Smooth muscle cell (in vitro differentiated cells): ENCODE data around the gene UBA1. TPM values are rescaled to one million over a fixed set of nuclear protein-coding genes. Genes with fewer than 3 reads are reported as not detected.

ENCODE experiments used
- DNase-seq: peaks from one replicate; lab custom pipeline; 2025; ENCODE audit not compliant: unreplicated experiment; lab: John Stamatoyannopoulos, UW
- H2AFZ ChIP-seq: fragments of 200-600 bp; sonication (generic); 2 replicates; pipeline ENCODE4 v1.6.0; 2016; ENCODE audit warnings: antibody characterized with exemption, low read depth, mild to moderate bottlenecking
- H3F3A ChIP-seq: fragments of 200-600 bp; sonication (generic); 2 replicates; pipeline ENCODE4 v1.6.0; 2017; ENCODE audit warnings: antibody characterized with exemption, low read depth
- H3K27ac ChIP-seq: fragments of 200-600 bp; sonication (generic); 2 replicates; pipeline ENCODE4 v1.5.1; 2016; ENCODE audit warnings: low read depth, mild to moderate bottlenecking
- H3K27me3 ChIP-seq: fragments of 200-600 bp; sonication (generic); 2 replicates; pipeline ENCODE4 v1.6.1; 2016; ENCODE audit warnings: low read depth, mild to moderate bottlenecking
- H3K36me3 ChIP-seq: fragments of 200-600 bp; sonication (generic); 2 replicates; pipeline ENCODE4 v1.5.1; 2016; ENCODE audit warnings: low read depth
- H3K4me1 ChIP-seq: fragments of 200-600 bp; sonication (generic); 2 replicates; pipeline ENCODE4 v1.5.1; 2016; ENCODE audit warnings: low read depth
- H3K4me2 ChIP-seq: fragments of 200-600 bp; sonication (generic); 2 replicates; pipeline ENCODE4 v1.6.0; 2016; ENCODE audit warnings: mild to moderate bottlenecking
- H3K4me3 ChIP-seq: fragments of 200-600 bp; sonication (generic); 2 replicates; pipeline ENCODE4 v1.5.1; 2016; ENCODE audit warnings: mild to moderate bottlenecking
- H3K79me2 ChIP-seq: fragments of 200-600 bp; sonication (generic); 2 replicates; pipeline ENCODE4 v1.6.0; 2016; ENCODE audit warnings: low read depth, mild to moderate bottlenecking
- H3K9ac ChIP-seq: fragments of 200-600 bp; sonication (generic); 2 replicates; pipeline ENCODE4 v1.6.0; 2016; ENCODE audit warnings: low read depth
- H3K9me3 ChIP-seq: fragments of 200-600 bp; sonication (generic); replicated peaks from 2 replicates; pipeline ENCODE4 v1.5.1; 2016; ENCODE audit warnings: low read depth
- H4K20me1 ChIP-seq: fragments of 200-600 bp; sonication (generic); 2 replicates; pipeline ENCODE4 v1.6.0; 2016; ENCODE audit warnings: low read depth
- CTCF ChIP-seq: fragments of 200-600 bp; sonication (generic); IDR thresholded peaks from 2 replicates; pipeline ENCODE4 v1.5.1; 2017; ENCODE audit warnings: borderline replicate concordance, mild to moderate bottlenecking, antibody characterized with exemption; ENCODE audit not compliant: insufficient read depth, poor library complexity, severe bottlenecking
- WGBS: methylation state at CpG from one replicate; pipeline ENCODE4 v1.1.7; 2016; ENCODE audit warnings: low lambda C conversion rate; 5-methylcytosine and 5-hydroxymethylcytosine counted together
- polyA plus RNA-seq: library from polyadenylated mRNA; unstranded; fragments of >200 nt; fragmentation: Nextera tagmentation; extraction: Ambion mirVana; gene quantifications from 2 replicates; pipeline ENCODE4 v1.2.1, GENCODE V29; 2016
- total RNA-seq: library from RNA; depleted of rRNA; stranded (reverse); fragments of >200 nt; gene quantifications from 2 replicates; pipeline ENCODE4 v1.2.3, GENCODE V29; 2014

Gene UBA1
- total and polyA plus RNA-seq, 2 experiments from 2014 or later: 223 to 246 TPM

- DNase-seq: no peak
- 78% methylated on average over 2 of the region's 2 CpGs for WGBS
- Histone ChIP-seq H3K27me3 (no peaks in the 10 kb centered on the region), H3K9me3 (no peaks in the 10 kb centered on the region), H3K4me2 (no peak overlapping the region), H3K79me2 (peaks cover 74% of the 10 kb centered on the region), H3K36me3 (peaks cover 4% of the 10 kb centered on the region), H3K4me3 (no peak overlapping the region), H3K9ac (no peak overlapping the region), H2AFZ (no peak overlapping the region), H3F3A (no peaks in the 10 kb centered on the region), H3K27ac (no peak overlapping the region), H4K20me1 (peaks cover 62% of the 10 kb centered on the region), H3K4me1 (peaks cover 6% of the 10 kb centered on the region)
- TF ChIP-seq CTCF: no peak
Observed at GRCh38 chrX:47148946-47149345, 44.7 kb upstream of the UBA1 start.

- no peak for TF ChIP-seq CTCF
Observed at GRCh38 chrX:47151435-47151834, 42.2 kb upstream of the UBA1 start.

GRCh38 chrX:47156611-47157520 is 36.8 kb upstream of the UBA1 start:
- Histone ChIP-seq H3K4me3 (no peak overlapping the region), H2AFZ (no peak overlapping the region), H3K27ac (no peak overlapping the region), H3F3A (no peaks in the 10 kb centered on the region), H3K36me3 (no peaks in the 10 kb centered on the region), H3K9me3 (no peaks in the 10 kb centered on the region), H3K27me3 (no peaks in the 10 kb centered on the region), H3K4me2 (no peak overlapping the region), H4K20me1 (peaks cover 71% of the 10 kb centered on the region), H3K79me2 (peaks cover 79% of the 10 kb centered on the region), H3K9ac (no peak overlapping the region), H3K4me1 (no peaks in the 10 kb centered on the region)
- TF ChIP-seq CTCF: no peak
- DNase-seq: no peak
- 91% methylated on average over 26 of the region's 26 CpGs for WGBS

More at GRCh38 chrX:47151435-47151834, 42.2 kb upstream of the UBA1 start:
- H3K9ac ChIP-seq: no peak overlapping the region
- no peak for DNase-seq
- no peak overlapping the region for H2AFZ ChIP-seq
- peaks cover 4% of the 10 kb centered on the region for H3K36me3 ChIP-seq
- peaks cover 65% of the 10 kb centered on the region for H4K20me1 ChIP-seq
- H3K79me2 ChIP-seq: peaks cover 79% of the 10 kb centered on the region
- no peaks in the 10 kb centered on the region for H3K9me3 ChIP-seq
- H3K4me2 ChIP-seq: no peak overlapping the region
- no peak overlapping the region for H3K27ac ChIP-seq
- no peaks in the 10 kb centered on the region for H3F3A ChIP-seq
- no peaks in the 10 kb centered on the region for H3K27me3 ChIP-seq
- H3K4me3 ChIP-seq: no peak overlapping the region
- peaks cover 2% of the 10 kb centered on the region for H3K4me1 ChIP-seq

GRCh38 chrX:47158131-47158530 is 35.5 kb upstream of the UBA1 start:
- H3F3A ChIP-seq: no peaks in the 10 kb centered on the region
- H3K27ac ChIP-seq: no peak overlapping the region
- H3K79me2 ChIP-seq: peaks cover 77% of the 10 kb centered on the region
- H3K9me3 ChIP-seq: no peaks in the 10 kb centered on the region
- TF ChIP-seq CTCF: no peak
- WGBS: 92% methylated on average over 16 of the region's 16 CpGs
- H3K4me1 ChIP-seq: no peaks in the 10 kb centered on the region
- H4K20me1 ChIP-seq: peaks cover 60% of the 10 kb centered on the region
- H3K27me3 ChIP-seq: no peaks in the 10 kb centered on the region
- no peak overlapping the region for H3K4me2 ChIP-seq
- DNase-seq: no peak
- H3K4me3 ChIP-seq: no peak overlapping the region
- no peak overlapping the region for H2AFZ ChIP-seq
- H3K9ac ChIP-seq: no peak overlapping the region
- H3K36me3 ChIP-seq: no peaks in the 10 kb centered on the region
